Glutamatergic neuron (in vitro differentiated cells): ENCODE results near the gene MAST4. TPM values are rescaled to one million over a fixed set of nuclear protein-coding genes. Genes with fewer than 3 reads are reported as not detected.

Experiments
- DNase-seq: peaks from one replicate; pipeline ENCODE4 v3.0.0; 2022
- H3K27ac Mint-ChIP-seq: one replicate; pipeline ENCODE4 v1.8.0; 2020; ENCODE audit warnings: mild to moderate bottlenecking, mixed read lengths, inconsistent platforms; ENCODE audit not compliant: unreplicated experiment
- H3K27me3 Mint-ChIP-seq: one replicate; pipeline ENCODE4 v1.8.0; 2020; ENCODE audit warnings: mild to moderate bottlenecking, moderate library complexity, mixed read lengths, inconsistent platforms; ENCODE audit not compliant: unreplicated experiment
- H3K36me3 Mint-ChIP-seq: one replicate; pipeline ENCODE4 v1.8.0; 2020; ENCODE audit warnings: mild to moderate bottlenecking, mixed read lengths, inconsistent platforms; ENCODE audit not compliant: unreplicated experiment
- H3K4me1 Mint-ChIP-seq: one replicate; pipeline ENCODE4 v1.8.0; 2020; ENCODE audit warnings: mild to moderate bottlenecking, low read depth, mixed read lengths, inconsistent platforms; ENCODE audit not compliant: unreplicated experiment
- H3K4me3 Mint-ChIP-seq: one replicate; pipeline ENCODE4 v1.8.0; 2020; ENCODE audit warnings: mild to moderate bottlenecking, mixed read lengths, inconsistent platforms; ENCODE audit not compliant: unreplicated experiment
- H3K9me3 Mint-ChIP-seq: one replicate; pipeline ENCODE4 v1.8.0; 2020; ENCODE audit warnings: mild to moderate bottlenecking, moderate library complexity, mixed read lengths, inconsistent platforms; ENCODE audit not compliant: unreplicated experiment
- total RNA-seq: library from RNA; stranded (reverse); fragmentation: NEBNext Ultra II Directional; extraction: Animal tissue kit (Norgen Biotek cat#: 25700); gene quantifications from one replicate; pipeline ENCODE4 v1.2.1, GENCODE V29; 2021; ENCODE audit not compliant: unreplicated experiment
- TF ChIP-seq, protein P1 (sequence below): fragments of 200-600 bp; sonication (generic); IDR thresholded peaks from one replicate; pipeline ENCODE4 v1.5.0; 2021; ENCODE audit not compliant: partially characterized antibody, unreplicated experiment

MAST4 gene
- total RNA-seq, 1 donor from 2014 or later: 11.5 TPM

DNA sequence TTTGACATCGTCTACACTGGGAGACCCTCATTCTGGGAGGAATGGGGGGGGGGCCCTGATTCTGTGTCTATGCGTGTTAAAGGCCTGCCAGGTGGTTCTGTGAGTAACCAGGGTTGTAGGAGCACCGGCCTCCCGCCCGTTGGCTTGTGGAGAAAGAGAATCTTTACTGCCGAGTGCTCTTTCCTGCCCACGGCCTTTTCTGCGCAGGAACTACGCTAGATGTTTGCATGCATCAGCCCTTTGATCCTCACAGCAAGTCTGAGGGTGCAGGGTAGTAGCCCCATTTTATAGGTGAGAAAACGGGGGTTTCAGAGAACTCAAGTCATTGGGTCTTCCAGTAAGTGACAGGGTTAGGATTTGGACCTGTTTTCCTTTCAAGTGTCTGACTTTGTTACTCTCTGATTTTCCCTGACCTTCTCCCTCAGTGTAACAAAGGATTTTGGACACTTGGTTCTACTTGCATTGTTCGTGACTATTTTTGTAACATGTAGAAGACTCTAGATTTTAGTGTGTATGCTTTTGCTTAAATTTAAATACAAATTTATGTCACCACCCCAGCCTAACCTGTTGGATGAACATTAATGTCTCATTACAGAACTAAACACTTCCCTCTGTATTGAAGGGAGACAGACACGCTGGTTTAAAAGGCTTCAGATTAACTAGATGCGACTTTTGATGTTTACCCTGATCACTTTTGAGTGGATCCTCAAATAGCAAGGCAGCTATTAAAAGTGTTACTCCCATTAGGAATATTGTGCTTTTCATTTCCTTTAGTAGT is 22.0 kb downstream of the MAST4 start:
- H3K27me3 Mint-ChIP-seq: no peaks in the 10 kb centered on the region
- TF ChIP-seq, protein P1, sequence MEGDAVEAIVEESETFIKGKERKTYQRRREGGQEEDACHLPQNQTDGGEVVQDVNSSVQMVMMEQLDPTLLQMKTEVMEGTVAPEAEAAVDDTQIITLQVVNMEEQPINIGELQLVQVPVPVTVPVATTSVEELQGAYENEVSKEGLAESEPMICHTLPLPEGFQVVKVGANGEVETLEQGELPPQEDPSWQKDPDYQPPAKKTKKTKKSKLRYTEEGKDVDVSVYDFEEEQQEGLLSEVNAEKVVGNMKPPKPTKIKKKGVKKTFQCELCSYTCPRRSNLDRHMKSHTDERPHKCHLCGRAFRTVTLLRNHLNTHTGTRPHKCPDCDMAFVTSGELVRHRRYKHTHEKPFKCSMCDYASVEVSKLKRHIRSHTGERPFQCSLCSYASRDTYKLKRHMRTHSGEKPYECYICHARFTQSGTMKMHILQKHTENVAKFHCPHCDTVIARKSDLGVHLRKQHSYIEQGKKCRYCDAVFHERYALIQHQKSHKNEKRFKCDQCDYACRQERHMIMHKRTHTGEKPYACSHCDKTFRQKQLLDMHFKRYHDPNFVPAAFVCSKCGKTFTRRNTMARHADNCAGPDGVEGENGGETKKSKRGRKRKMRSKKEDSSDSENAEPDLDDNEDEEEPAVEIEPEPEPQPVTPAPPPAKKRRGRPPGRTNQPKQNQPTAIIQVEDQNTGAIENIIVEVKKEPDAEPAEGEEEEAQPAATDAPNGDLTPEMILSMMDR: no peak
- H3K27ac Mint-ChIP-seq: no peak overlapping the region
- H3K4me1 Mint-ChIP-seq: peaks cover 4% of the 10 kb centered on the region
- H3K36me3 Mint-ChIP-seq: peaks cover 8% of the 10 kb centered on the region
- H3K4me3 Mint-ChIP-seq: no peak overlapping the region
- H3K9me3 Mint-ChIP-seq: no peaks in the 10 kb centered on the region
- DNase-seq: no peak

DNA sequence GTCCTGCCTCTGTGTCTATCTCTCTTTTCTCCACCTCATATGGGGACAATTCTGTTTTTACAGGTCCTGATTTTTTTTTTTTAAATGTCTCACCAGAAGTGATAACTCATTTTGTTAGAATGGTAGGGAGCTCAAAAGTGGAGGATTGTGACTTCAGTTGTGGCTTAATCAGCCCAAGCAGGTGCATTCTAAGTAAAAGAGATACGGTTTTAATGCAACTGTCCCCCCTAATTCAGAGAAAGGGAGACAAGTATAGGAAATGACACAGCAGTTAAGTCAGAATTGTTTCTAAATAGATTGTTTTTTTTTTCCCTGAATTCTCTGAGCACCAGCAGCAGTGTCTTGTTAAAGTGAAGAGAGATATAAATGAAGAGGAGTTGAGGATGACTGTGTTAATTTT is 24.5 kb downstream of the MAST4 start:
- Mint-ChIP-seq H3K27ac (no peak overlapping the region), H3K4me1 (no peaks in the 10 kb centered on the region), H3K9me3 (no peaks in the 10 kb centered on the region), H3K27me3 (no peaks in the 10 kb centered on the region), H3K4me3 (no peak overlapping the region), H3K36me3 (peaks cover 8% of the 10 kb centered on the region)
- TF ChIP-seq, protein P1: no peak
- no peak for DNase-seq

DNA sequence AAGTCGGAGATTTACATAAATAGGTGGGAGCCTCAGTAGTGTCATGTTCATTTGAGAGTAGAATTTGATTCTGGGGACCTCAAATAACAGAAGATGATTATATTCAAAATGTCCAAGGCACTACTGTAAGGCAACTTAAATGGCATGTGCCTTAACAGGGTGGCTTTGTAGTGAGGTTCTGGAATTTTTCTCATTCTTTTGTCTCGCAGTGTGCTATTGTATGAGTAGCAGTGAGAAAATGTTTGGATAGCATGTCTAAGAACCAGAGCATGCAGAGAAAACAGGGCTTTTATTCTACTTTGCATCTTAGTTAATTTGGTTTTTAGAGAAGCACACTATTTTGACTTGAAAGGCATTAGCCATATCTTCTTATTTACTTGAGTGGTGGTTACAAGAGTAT is 25.0 kb downstream of the MAST4 start:
- no peaks in the 10 kb centered on the region for H3K9me3 Mint-ChIP-seq
- TF ChIP-seq, protein P1: no peak
- DNase-seq: no peak
- H3K36me3 Mint-ChIP-seq: peaks cover 8% of the 10 kb centered on the region
- no peak overlapping the region for H3K4me3 Mint-ChIP-seq
- no peaks in the 10 kb centered on the region for H3K27me3 Mint-ChIP-seq
- no peak overlapping the region for H3K27ac Mint-ChIP-seq
- no peaks in the 10 kb centered on the region for H3K4me1 Mint-ChIP-seq

DNA sequence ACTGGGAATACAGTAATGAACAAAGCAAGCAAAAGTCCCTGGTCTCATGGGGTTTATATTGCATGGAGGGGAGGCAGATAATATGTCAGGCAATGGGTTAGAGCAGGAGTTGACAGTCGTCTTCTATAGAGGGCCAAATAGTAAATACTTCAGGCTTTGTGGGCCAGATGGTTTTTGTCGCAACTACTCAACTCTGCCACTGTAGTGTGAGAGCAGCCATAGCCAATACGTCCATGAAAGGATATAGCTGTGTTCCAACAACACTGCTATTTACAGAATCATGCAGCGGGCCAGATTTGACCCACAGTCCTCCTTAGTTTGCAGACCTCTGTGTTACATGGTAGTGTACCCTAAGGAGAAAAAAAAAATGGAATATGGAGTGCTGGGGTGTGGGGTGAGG is 25.5 kb downstream of the MAST4 start:
- H3K36me3 Mint-ChIP-seq: peaks cover 8% of the 10 kb centered on the region
- DNase-seq: no peak
- no peaks in the 10 kb centered on the region for H3K27me3 Mint-ChIP-seq
- TF ChIP-seq, protein P1: no peak
- no peak overlapping the region for H3K27ac Mint-ChIP-seq
- H3K4me1 Mint-ChIP-seq: no peaks in the 10 kb centered on the region
- no peak overlapping the region for H3K4me3 Mint-ChIP-seq
- H3K9me3 Mint-ChIP-seq: no peaks in the 10 kb centered on the region

DNA sequence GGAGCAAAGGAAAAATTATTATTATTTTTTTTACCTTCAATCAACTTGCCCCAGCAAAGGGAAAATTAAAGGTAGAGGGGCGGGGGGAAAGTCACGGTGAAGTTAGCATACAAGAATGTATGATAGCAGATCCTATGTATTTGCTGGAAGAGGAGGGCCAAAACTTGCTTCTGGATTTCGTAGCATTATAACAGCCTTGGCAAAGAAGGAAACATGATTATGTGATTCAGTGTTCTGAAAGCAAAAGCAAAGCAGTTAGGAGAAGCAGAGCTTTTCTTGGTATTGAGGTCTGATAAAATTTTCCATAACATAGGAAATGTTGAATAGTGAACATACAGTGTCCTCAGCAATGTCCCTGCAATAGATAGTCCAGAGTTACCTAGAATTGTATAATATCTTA is 32.4 kb downstream of the MAST4 start:
- H3K9me3 Mint-ChIP-seq: no peaks in the 10 kb centered on the region

More for the DNA sequence above, 32.4 kb downstream of the MAST4 start:
- Mint-ChIP-seq H3K36me3 (no peaks in the 10 kb centered on the region), H3K4me3 (no peak overlapping the region), H3K27ac (no peak overlapping the region), H3K4me1 (peaks cover under 1% of the 10 kb centered on the region), H3K27me3 (no peaks in the 10 kb centered on the region)
- TF ChIP-seq, protein P1: no peak
- no peak for DNase-seq
